T-cell (primary cell): ENCODE measurements around the gene OR6M1. TPM values are rescaled to one million over a fixed set of nuclear protein-coding genes. Genes with fewer than 3 reads are reported as not detected.

Experiments
- ATAC-seq, 4 experiments: fragments of 200-7000 bp in 3 of 4; fragments of 150-1000 bp in 1 of 4; cut with Tn5 transposase; replicated peaks in 1 of 4; 1 replicate in 3 of 4; 2 replicates in 1 of 4; pipeline ENCODE4 v1.10.0; 2021; ENCODE audit warnings: moderate library complexity in 3 of 4, mild to moderate bottlenecking in 2 of 4, moderate number of reproducible peaks in 1 of 4
- CTCF ChIA-PET, 2 donors: fragments of 300-600 bp; sonication (Branson Sonifier 250); formaldehyde crosslinking; loops; one replicate each; lab custom pipeline; 2022; ENCODE audit warnings: antibody characterized with exemption in 2 of 2; lab: Charles Lee
- POLR2A ChIA-PET, 2 donors: fragments of 300-600 bp; sonication (Branson Sonifier 250); formaldehyde crosslinking; loops; one replicate each; lab custom pipeline; 2022; ENCODE audit warnings: antibody characterized with exemption in 2 of 2; lab: Charles Lee
- DNase-seq, 35 experiments: peaks; one replicate each; pipeline versions ENCODE4 v3.0.0 to v3.0.0-alpha.2; 2013 to 2023
- H3K27ac ChIP-seq: one replicate; pipeline ENCODE4 v1.5.1; 2013; ENCODE audit warnings: low read length
- H3K27me3 ChIP-seq, 2 experiments: replicated peaks in 1 of 2; 1 replicate in 1 of 2; 2 replicates in 1 of 2; pipeline versions ENCODE4 v1.6.1 to v1.7.0; 2013; ENCODE audit warnings: low read length in 1 of 2, mixed read lengths in 1 of 2; ENCODE audit not compliant: control insufficient read depth in 2 of 2, insufficient read depth in 2 of 2; ENCODE audit errors: extremely low read depth in 1 of 2
- H3K36me3 ChIP-seq, 2 donors: 1 replicate in 1 of 2; 2 replicates in 1 of 2; pipeline versions ENCODE4 v1.6.1 to v1.7.0; 2013; ENCODE audit warnings: low read length in 1 of 2; ENCODE audit not compliant: control insufficient read depth in 2 of 2, insufficient read depth in 1 of 2; ENCODE audit errors: extremely low read depth in 1 of 2
- H3K4me1 ChIP-seq, 2 experiments: 1 replicate in 1 of 2; 2 replicates in 1 of 2; pipeline versions ENCODE4 v1.6.1 to v1.7.0; 2013; ENCODE audit warnings: low read length in 2 of 2, mixed read lengths in 1 of 2; ENCODE audit not compliant: insufficient read depth in 2 of 2, control insufficient read depth in 1 of 2; ENCODE audit errors: extremely low read depth in 1 of 2
- H3K4me3 ChIP-seq, 2 donors: 1 replicate in 1 of 2; 2 replicates in 1 of 2; pipeline versions ENCODE4 v1.5.1 to v1.7.0; 2013; ENCODE audit warnings: mild to moderate bottlenecking in 2 of 2, low read length in 1 of 2, moderate library complexity in 1 of 2; ENCODE audit not compliant: control insufficient read depth in 1 of 2; ENCODE audit errors: extremely low read depth in 1 of 2
- H3K9me3 ChIP-seq: 2 replicates; pipeline ENCODE4 v1.7.0; 2013
- H3K27ac Mint-ChIP-seq, 2 donors: one replicate each; pipeline ENCODE4 v1.8.0; 2020 to 2021; ENCODE audit warnings: mild to moderate bottlenecking in 2 of 2, mixed read lengths in 2 of 2
- H3K27me3 Mint-ChIP-seq, 2 donors: one replicate each; pipeline ENCODE4 v1.8.0; 2021 to 2022; ENCODE audit warnings: mixed read lengths in 2 of 2
- H3K36me3 Mint-ChIP-seq: one replicate; pipeline ENCODE4 v1.8.0; 2021; ENCODE audit warnings: mixed read lengths
- H3K4me1 Mint-ChIP-seq, 3 donors: one replicate each; pipeline ENCODE4 v1.8.0; 2020 to 2022; ENCODE audit warnings: mixed read lengths in 3 of 3, mild to moderate bottlenecking in 1 of 3
- H3K4me3 Mint-ChIP-seq, 3 donors: one replicate each; pipeline ENCODE4 v1.8.0; 2020 to 2022; ENCODE audit warnings: mild to moderate bottlenecking in 3 of 3, mixed read lengths in 3 of 3, moderate library complexity in 3 of 3
- H3K9me3 Mint-ChIP-seq, 3 donors: one replicate each; pipeline ENCODE4 v1.8.0; 2020 to 2022; ENCODE audit warnings: mixed read lengths in 3 of 3
- WGBS: methylation state at CpG from one replicate; pipeline ENCODE4 v1.1.5; 2013; ENCODE audit warnings: missing lambda C conversion rate; ENCODE audit not compliant: insufficient coverage; 5-methylcytosine and 5-hydroxymethylcytosine counted together
- total RNA-seq, 35 experiments: library from RNA in 6 of 35; stranded (reverse) in 6 of 35; fragments of 120-200 nt in 1 of 35; gene quantifications; one replicate each; pipeline versions ENCODE4 v1.2.1 to v1.2.4 and lab custom pipeline; 2013 to 2026

OR6M1 gene
- total RNA-seq, 5 donors from 2014 or later (not counting 1 experiment from before 2014, with no cell fraction given) = not detected

DNA sequence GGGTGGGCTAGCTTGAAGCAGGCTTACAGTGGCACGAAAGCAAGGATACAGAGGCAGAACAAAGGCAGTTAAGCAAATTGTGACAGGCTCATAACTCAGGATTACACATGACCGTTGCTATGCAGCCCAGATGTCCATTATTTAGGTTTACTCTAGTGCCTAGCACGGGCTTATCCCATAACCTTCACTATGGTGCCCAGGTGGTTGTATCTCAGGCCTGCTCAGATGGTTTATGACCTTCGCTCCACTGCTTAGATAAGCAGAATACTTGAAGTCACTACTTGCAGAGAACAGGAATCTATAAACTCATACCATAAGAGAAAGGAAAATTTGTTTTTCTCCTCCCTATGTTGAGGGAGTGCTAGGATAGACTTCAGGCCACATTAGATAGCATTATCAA is 9.0 kb downstream of the OR6M1 start:
- Histone ChIP-seq H3K36me3 (no peaks in the 10 kb centered on the region), H3K4me3 (no peak overlapping the region), H3K27me3 (no peaks in the 10 kb centered on the region), H3K27ac (no peak overlapping the region), H3K9me3 (no peaks in the 10 kb centered on the region), H3K4me1 (no peaks in the 10 kb centered on the region)
- Mint-ChIP-seq H3K4me1 (no peaks in the 10 kb centered on the region), H3K4me3 (no peak overlapping the region), H3K27me3 (peaks cover 5 to 6% of the 10 kb centered on the region in 2 donors), H3K9me3 (no peaks in the 10 kb centered on the region), H3K27ac (no peak overlapping the region), H3K36me3 (no peaks in the 10 kb centered on the region)
- DNase-seq (no peak), ATAC-seq (no peak)
- ChIA-PET POLR2A (no interaction called here), CTCF (no interaction called here)
- 64% methylated on average over 3 of the region's 4 CpGs for WGBS

DNA sequence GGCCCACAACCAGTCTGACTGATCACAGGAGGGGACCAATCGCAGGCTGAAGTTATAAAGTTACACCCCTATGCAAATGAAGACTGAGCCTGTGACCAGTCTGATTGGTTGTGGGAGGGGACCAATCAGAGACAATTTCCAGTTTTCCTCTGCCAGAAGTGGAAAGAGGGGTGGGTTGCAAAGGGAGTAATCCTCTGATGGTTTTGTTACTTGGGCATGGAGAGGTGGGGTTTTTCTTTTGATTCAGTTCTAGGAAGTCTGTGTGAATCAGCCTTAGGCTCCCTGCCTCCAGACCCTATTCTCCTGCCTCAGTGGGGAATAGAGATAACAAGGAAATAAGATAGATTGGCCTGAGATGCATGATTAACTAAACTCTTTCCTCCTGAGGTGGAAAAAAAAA is 9.9 kb downstream of the OR6M1 start:
- H3K27ac Mint-ChIP-seq = no peak overlapping the region
- ChIA-PET POLR2A (no interaction called here), CTCF (no interaction called here)
- H3K27me3 Mint-ChIP-seq = peaks cover 5 to 6% of the 10 kb centered on the region in 2 donors
- H3K9me3 Mint-ChIP-seq = no peaks in the 10 kb centered on the region
- Histone ChIP-seq H3K36me3 (no peaks in the 10 kb centered on the region), H3K27ac (no peak overlapping the region), H3K9me3 (no peaks in the 10 kb centered on the region), H3K4me3 (no peak overlapping the region), H3K4me1 (no peaks in the 10 kb centered on the region), H3K27me3 (no peaks in the 10 kb centered on the region)
- no peaks in the 10 kb centered on the region for H3K36me3 Mint-ChIP-seq
- H3K4me3 Mint-ChIP-seq = no peak overlapping the region
- DNase-seq = no peak
- no CpG with 5 or more reads among the region's 1 CpG for WGBS
- no peaks in the 10 kb centered on the region for H3K4me1 Mint-ChIP-seq
- no peak for ATAC-seq

DNA sequence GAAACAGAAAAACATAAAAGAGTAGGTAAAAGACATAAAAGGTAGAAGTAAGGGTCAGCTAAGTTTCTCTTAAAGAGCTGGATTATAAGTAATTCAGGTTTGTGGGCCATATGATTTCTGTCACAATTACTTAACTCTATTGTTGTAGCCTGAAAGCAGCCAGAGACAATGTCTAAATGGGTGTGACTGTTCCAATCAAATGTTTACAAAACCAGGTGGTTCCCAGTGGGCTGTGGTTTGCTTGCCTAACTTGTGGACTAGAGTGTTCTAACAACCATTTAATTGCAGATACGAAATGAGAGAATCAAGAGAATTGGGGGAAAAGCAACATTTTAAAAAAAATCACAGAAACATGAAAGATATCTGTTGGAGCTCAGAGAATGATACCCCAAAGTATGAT is 22.6 kb downstream of the OR6M1 start:
- Mint-ChIP-seq H3K27ac (no peak overlapping the region), H3K4me1 (no peaks in the 10 kb centered on the region), H3K36me3 (no peaks in the 10 kb centered on the region), H3K27me3 (peaks cover 10 to 29% of the 10 kb centered on the region in 2 donors), H3K9me3 (peaks cover 0 to 3% (median 0%) of the 10 kb centered on the region in 3 donors), H3K4me3 (no peak overlapping the region)
- ATAC-seq (no peak), DNase-seq (no peak)
- CTCF ChIA-PET = no interaction called here
- no peak overlapping the region for H3K27ac ChIP-seq
- H3K4me1 ChIP-seq = no peaks in the 10 kb centered on the region
- peaks cover 2 to 6% of the 10 kb centered on the region in 2 experiments for H3K27me3 ChIP-seq
- H3K36me3 ChIP-seq = no peaks in the 10 kb centered on the region
- H3K9me3 ChIP-seq = no peaks in the 10 kb centered on the region
- no peak overlapping the region for H3K4me3 ChIP-seq
- POLR2A ChIA-PET = interaction anchor here in 1 of 2 donors (0.6 kb wide), 1 partner anchor 1187 kb away, joined by 3 read pairs; no protein-coding TSS in a partner anchor
- no CpG with 5 or more reads among the region's 1 CpG for WGBS

DNA sequence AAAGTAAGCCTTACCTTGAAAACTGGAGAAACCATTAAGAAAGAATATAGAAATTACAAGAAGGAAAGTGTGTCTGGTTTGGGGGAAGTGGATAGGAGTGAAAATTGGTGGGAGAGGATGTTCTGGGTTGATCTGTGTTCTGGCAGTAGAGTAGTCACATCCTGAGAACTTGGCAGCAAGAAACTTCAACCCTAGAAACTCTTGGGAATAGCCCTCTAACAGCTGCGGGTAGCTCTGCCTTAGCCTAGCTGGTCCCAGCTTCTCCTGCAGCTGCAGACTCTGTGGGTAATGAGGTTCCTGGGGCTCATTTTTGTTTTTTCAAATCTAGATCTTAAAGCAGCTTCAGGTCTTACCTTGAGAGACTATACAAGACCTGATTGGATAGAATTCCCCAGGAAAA is 27.6 kb downstream of the OR6M1 start:
- CTCF ChIA-PET = no interaction called here
- no peaks in the 10 kb centered on the region for H3K4me1 Mint-ChIP-seq
- ATAC-seq (no peak), DNase-seq (no peak)
- H3K36me3 Mint-ChIP-seq = no peaks in the 10 kb centered on the region
- Histone ChIP-seq H3K36me3 (no peaks in the 10 kb centered on the region), H3K4me3 (no peak overlapping the region), H3K27me3 (peaks cover 2 to 6% of the 10 kb centered on the region in 2 experiments), H3K4me1 (no peaks in the 10 kb centered on the region), H3K9me3 (no peaks in the 10 kb centered on the region), H3K27ac (no peak overlapping the region)
- peaks cover 11 to 14% of the 10 kb centered on the region in 2 donors for H3K27me3 Mint-ChIP-seq
- H3K4me3 Mint-ChIP-seq = no peak overlapping the region
- POLR2A ChIA-PET = no interaction called here
- no CpG with 5 or more reads among the region's 1 CpG for WGBS
- no peaks in the 10 kb centered on the region for H3K9me3 Mint-ChIP-seq
- H3K27ac Mint-ChIP-seq = no peak overlapping the region

DNA sequence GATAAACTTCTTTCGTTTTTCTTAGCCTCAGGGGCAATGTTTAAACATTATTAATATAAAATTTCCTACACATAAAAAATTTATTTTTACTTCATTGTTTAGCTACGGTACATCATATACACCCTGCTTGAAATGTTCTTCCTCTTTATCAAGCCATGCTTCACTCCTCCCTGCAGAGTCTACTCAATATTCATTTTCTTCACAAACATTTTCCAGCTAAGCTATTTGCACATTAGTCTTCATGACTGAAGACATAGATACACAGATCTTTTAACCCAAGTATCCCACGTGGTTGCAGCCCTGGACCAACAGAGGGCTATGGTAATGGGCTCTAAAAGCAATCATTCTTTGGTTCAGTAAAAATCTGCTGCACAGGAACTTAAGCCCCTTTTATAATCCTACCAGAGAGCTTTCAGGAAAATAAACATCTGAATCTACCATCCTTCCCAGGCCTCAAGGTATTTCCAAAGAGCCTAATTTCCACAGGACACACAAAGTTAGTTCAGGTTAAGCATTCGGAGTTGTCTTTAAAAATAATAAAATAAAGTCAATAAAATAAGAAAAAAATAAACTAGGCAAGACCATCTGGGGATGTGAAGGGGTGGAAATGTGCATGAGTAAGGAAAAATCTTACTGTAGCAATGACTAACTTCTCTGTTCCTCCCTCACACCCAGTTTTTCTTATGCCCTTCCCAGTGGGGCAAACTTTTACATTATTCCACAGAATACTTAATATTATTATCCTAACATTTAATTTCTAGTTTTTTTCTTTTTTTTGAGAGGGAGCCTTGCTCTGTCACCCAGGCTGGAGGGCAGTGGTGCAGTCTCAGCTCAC is 30.2 kb downstream of the OR6M1 start:
- peaks cover 0 to 2% of the 10 kb centered on the region in 2 experiments for H3K27me3 ChIP-seq
- H3K36me3 ChIP-seq = no peaks in the 10 kb centered on the region
- Mint-ChIP-seq H3K9me3 (no peaks in the 10 kb centered on the region), H3K4me3 (no peak overlapping the region), H3K4me1 (no peaks in the 10 kb centered on the region), H3K27ac (no peak overlapping the region), H3K27me3 (peaks cover 7 to 9% of the 10 kb centered on the region in 2 donors), H3K36me3 (no peaks in the 10 kb centered on the region)
- CTCF ChIA-PET = interaction anchor here in 1 of 2 donors (0.5 kb wide), 1 partner anchor 34 kb away, joined by 3 read pairs; the partner anchor contains the start of gene ZNF202
- 57% methylated on average over 2 of the region's 4 CpGs for WGBS
- DNase-seq (no peak), ATAC-seq (no peak)
- POLR2A ChIA-PET = no interaction called here
- no peaks in the 10 kb centered on the region for H3K4me1 ChIP-seq
- no peaks in the 10 kb centered on the region for H3K9me3 ChIP-seq
- no peak overlapping the region for H3K27ac ChIP-seq
- no peak overlapping the region for H3K4me3 ChIP-seq

DNA sequence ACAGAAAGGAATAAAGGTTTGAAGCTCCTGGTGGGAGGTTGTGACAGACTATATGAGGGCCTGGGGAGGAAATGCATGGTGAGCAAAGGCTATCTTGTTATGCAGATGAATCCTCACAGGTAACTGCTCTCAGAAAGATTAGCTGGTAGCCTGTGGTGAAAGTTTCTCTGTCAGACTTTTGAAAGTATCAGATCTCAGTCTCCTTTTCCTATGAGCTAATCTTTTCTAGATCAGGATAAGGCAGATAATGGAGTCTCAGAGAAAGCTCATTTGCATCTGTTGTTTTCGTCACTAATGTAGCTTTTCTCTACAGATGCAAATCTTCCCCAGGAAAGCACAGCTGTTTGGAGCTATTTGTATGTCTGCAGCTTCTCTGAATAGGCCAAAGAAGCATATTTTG is 30.9 kb downstream of the OR6M1 start:
- DNase-seq (no peak), ATAC-seq (no peak)
- no peaks in the 10 kb centered on the region for H3K9me3 ChIP-seq
- H3K36me3 ChIP-seq = no peaks in the 10 kb centered on the region
- H3K9me3 Mint-ChIP-seq = no peaks in the 10 kb centered on the region
- H3K27ac Mint-ChIP-seq = no peak overlapping the region
- ChIA-PET POLR2A (no interaction called here), CTCF (no interaction called here)
- no peak overlapping the region for H3K4me3 Mint-ChIP-seq
- no peaks in the 10 kb centered on the region for H3K36me3 Mint-ChIP-seq
- H3K27me3 ChIP-seq = peaks cover 0 to 2% of the 10 kb centered on the region in 2 experiments
- no CpG with 5 or more reads among the region's 1 CpG for WGBS
- no peaks in the 10 kb centered on the region for H3K4me1 ChIP-seq
- H3K4me1 Mint-ChIP-seq = no peaks in the 10 kb centered on the region
- peaks cover 7 to 9% of the 10 kb centered on the region in 2 donors for H3K27me3 Mint-ChIP-seq
- H3K27ac ChIP-seq = no peak overlapping the region
- H3K4me3 ChIP-seq = no peak overlapping the region
